NB4 (cell line): ENCODE measurements around the gene EPHA1.

Experiments
- CTCF ChIP-seq: IDR thresholded peaks from one replicate; pipeline ENCODE4 v1.5.1; 2012; ENCODE audit warnings: low read depth, low read length
- MAX ChIP-seq: IDR thresholded peaks from 2 replicates; pipeline ENCODE4 v1.6.1; 2011; ENCODE audit warnings: low read depth, low read length
- POLR2A ChIP-seq: IDR thresholded peaks from 2 replicates; pipeline ENCODE4 v1.6.1; 2011; ENCODE audit warnings: mild to moderate bottlenecking; ENCODE audit not compliant: insufficient read length; ENCODE audit errors: extremely low read depth

GRCh38 chr7:143391462-143392404, 16.9 kb downstream of the EPHA1 start:
- TF ChIP-seq CTCF (no peak), POLR2A (no peak), MAX (no peak)
